SK-N-SH (cell line): Measurements from ENCODE around the gene REEP1.

Source experiments
- FOXM1 ChIP-seq: IDR thresholded peaks from 2 replicates; pipeline ENCODE4 v1.4.0; 2012; ENCODE audit warnings: low read depth, mild to moderate bottlenecking
- TF ChIP-seq, protein P1 (sequence below): IDR thresholded peaks from 2 replicates; pipeline ENCODE4 v1.6.1; 2012; ENCODE audit warnings: mild to moderate bottlenecking, low read depth, low read length, moderate library complexity
- TF ChIP-seq, protein P2 (sequence below): fragments of 200-600 bp; sonication (generic); IDR thresholded peaks from 2 replicates; pipeline ENCODE4 v1.6.1; 2017; ENCODE audit warnings: antibody characterized with exemption, mild to moderate bottlenecking, moderate library complexity

DNA sequence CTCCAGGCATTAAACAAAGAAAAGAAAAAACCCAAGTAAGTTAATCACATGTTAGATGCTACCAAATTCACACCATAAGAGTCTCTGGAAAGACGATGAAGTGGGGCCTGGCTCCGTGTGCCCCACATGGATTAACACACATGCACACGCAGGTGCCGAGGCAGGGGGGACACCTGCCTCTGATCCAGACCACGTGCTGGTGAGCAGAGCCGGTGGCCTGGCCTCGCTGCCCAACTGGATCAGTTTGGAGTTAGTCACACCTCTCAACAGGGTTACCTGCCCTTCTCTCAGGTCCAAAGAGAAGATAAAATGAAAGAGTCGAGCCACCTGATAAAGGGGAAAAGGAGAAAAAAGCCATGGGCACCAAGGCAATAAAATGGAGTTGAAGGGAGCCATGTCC lies 97.7 kb downstream of the REEP1 start:
- TF ChIP-seq, protein P1, sequence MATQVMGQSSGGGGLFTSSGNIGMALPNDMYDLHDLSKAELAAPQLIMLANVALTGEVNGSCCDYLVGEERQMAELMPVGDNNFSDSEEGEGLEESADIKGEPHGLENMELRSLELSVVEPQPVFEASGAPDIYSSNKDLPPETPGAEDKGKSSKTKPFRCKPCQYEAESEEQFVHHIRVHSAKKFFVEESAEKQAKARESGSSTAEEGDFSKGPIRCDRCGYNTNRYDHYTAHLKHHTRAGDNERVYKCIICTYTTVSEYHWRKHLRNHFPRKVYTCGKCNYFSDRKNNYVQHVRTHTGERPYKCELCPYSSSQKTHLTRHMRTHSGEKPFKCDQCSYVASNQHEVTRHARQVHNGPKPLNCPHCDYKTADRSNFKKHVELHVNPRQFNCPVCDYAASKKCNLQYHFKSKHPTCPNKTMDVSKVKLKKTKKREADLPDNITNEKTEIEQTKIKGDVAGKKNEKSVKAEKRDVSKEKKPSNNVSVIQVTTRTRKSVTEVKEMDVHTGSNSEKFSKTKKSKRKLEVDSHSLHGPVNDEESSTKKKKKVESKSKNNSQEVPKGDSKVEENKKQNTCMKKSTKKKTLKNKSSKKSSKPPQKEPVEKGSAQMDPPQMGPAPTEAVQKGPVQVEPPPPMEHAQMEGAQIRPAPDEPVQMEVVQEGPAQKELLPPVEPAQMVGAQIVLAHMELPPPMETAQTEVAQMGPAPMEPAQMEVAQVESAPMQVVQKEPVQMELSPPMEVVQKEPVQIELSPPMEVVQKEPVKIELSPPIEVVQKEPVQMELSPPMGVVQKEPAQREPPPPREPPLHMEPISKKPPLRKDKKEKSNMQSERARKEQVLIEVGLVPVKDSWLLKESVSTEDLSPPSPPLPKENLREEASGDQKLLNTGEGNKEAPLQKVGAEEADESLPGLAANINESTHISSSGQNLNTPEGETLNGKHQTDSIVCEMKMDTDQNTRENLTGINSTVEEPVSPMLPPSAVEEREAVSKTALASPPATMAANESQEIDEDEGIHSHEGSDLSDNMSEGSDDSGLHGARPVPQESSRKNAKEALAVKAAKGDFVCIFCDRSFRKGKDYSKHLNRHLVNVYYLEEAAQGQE = no peak
- TF ChIP-seq FOXM1 = no peak
- TF ChIP-seq, protein P2, sequence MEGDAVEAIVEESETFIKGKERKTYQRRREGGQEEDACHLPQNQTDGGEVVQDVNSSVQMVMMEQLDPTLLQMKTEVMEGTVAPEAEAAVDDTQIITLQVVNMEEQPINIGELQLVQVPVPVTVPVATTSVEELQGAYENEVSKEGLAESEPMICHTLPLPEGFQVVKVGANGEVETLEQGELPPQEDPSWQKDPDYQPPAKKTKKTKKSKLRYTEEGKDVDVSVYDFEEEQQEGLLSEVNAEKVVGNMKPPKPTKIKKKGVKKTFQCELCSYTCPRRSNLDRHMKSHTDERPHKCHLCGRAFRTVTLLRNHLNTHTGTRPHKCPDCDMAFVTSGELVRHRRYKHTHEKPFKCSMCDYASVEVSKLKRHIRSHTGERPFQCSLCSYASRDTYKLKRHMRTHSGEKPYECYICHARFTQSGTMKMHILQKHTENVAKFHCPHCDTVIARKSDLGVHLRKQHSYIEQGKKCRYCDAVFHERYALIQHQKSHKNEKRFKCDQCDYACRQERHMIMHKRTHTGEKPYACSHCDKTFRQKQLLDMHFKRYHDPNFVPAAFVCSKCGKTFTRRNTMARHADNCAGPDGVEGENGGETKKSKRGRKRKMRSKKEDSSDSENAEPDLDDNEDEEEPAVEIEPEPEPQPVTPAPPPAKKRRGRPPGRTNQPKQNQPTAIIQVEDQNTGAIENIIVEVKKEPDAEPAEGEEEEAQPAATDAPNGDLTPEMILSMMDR = no peak
